Endothelial cell of umbilical vein (primary cell): Measurements from ENCODE around the gene INPP5A. TPM values are rescaled to one million over a fixed set of nuclear protein-coding genes. Genes with fewer than 3 reads are reported as not detected.

Experiments
- BruUV-seq: library from RNA; stranded (reverse); fragments of 400-500 nt; replicated peaks from 2 replicates; lab custom pipeline; 2021; lab: Mats Ljungman, UMichigan
- CTCF ChIA-PET: fragments of 300-600, 350-600 bp; sonication (Branson Sonifier 250); formaldehyde crosslinking; loops from one replicate; lab custom pipeline; 2021; ENCODE audit warnings: antibody characterized with exemption, inconsistent platforms; lab: Charles Lee
- POLR2A ChIA-PET: fragments of 300-600, 350-600 bp; sonication (Branson Sonifier 250); formaldehyde crosslinking; loops from one replicate; lab custom pipeline; 2021; ENCODE audit warnings: antibody characterized with exemption, inconsistent platforms; lab: Charles Lee
- DNase-seq: peaks from one replicate; pipeline ENCODE4 v3.0.0-alpha.2; 2011; ENCODE audit warnings: low read depth, low spot score
- FAIRE-seq: peaks from 2 replicates; lab custom pipeline; 2011; peaks lifted over from hg19 to GRCh38; lab: Jason Lieb, UNC
- H2AFZ ChIP-seq: 2 replicates; pipeline ENCODE4 v1.6.0; 2012; ENCODE audit warnings: low read depth, low read length, control low read depth, inconsistent platforms
- H3K27ac ChIP-seq: 2 replicates; pipeline ENCODE4 v1.5.1; 2011; ENCODE audit warnings: low read depth, mild to moderate bottlenecking, control low read depth, low read length, moderate library complexity; ENCODE audit not compliant: insufficient read depth
- H3K27me3 ChIP-seq, 2 experiments: 2 replicates each; pipeline versions ENCODE4 v1.6.0 to v1.6.1; 2011; ENCODE audit warnings: low read length in 2 of 2, mixed read lengths in 1 of 2; ENCODE audit not compliant: control insufficient read depth in 2 of 2, insufficient read depth in 2 of 2
- H3K36me3 ChIP-seq, 2 experiments: 2 replicates in 1 of 2; 3 replicates in 1 of 2; pipeline ENCODE4 v1.5.1; 2011; ENCODE audit warnings: low read length in 2 of 2, mild to moderate bottlenecking in 1 of 2, moderate library complexity in 1 of 2; ENCODE audit not compliant: control insufficient read depth in 2 of 2, insufficient read depth in 2 of 2; ENCODE audit errors: extremely low read depth in 1 of 2
- H3K4me1 ChIP-seq: 3 replicates; pipeline ENCODE4 v1.5.1; 2011; ENCODE audit warnings: mild to moderate bottlenecking, low read length; ENCODE audit not compliant: control insufficient read depth, insufficient read depth; ENCODE audit errors: extremely low read depth
- H3K4me2 ChIP-seq: 2 replicates; pipeline ENCODE4 v1.6.1; 2011; ENCODE audit warnings: low read length, control low read depth, mixed read lengths; ENCODE audit not compliant: insufficient read depth
- H3K4me3 ChIP-seq, 3 experiments: fragments of 200-600 bp in 1 of 3; sonication (generic), shearing (Covaris generic) in 1 of 3; replicated peaks in 1 of 3; 2 replicates each; pipeline ENCODE4 v1.5.1; 2011 to 2016; ENCODE audit warnings: control low read depth in 3 of 3, low read length in 3 of 3, mild to moderate bottlenecking in 2 of 3, inconsistent platforms in 1 of 3, low read depth in 1 of 3, moderate library complexity in 1 of 3; ENCODE audit not compliant: insufficient read depth in 1 of 3
- H3K79me2 ChIP-seq: 2 replicates; pipeline ENCODE4 v1.6.0; 2012; ENCODE audit warnings: low read length, inconsistent platforms; ENCODE audit not compliant: control insufficient read depth, insufficient read depth
- H3K9ac ChIP-seq: replicated peaks from 2 replicates; pipeline ENCODE3; 2011; ENCODE audit warnings: low read length, control low read depth; ENCODE audit not compliant: insufficient read depth; ENCODE audit errors: extremely low read depth
- H3K9me1 ChIP-seq: replicated peaks from 3 replicates; pipeline ENCODE4 v1.6.0; 2011; ENCODE audit warnings: mild to moderate bottlenecking, low read length; ENCODE audit not compliant: control insufficient read depth, insufficient read depth; ENCODE audit errors: extremely low read depth
- H3K9me3 ChIP-seq: replicated peaks from 2 replicates; pipeline ENCODE4 v1.5.1; 2012; ENCODE audit warnings: low read length, inconsistent platforms; ENCODE audit not compliant: control insufficient read depth, insufficient read depth
- H4K20me1 ChIP-seq: replicated peaks from 2 replicates; pipeline ENCODE3; 2011; ENCODE audit warnings: mild to moderate bottlenecking, low read length; ENCODE audit not compliant: control insufficient read depth, insufficient read depth; ENCODE audit errors: extremely low read depth
- EZH2 ChIP-seq: IDR thresholded peaks from 2 replicates; pipeline ENCODE4 v1.6.1; 2012; ENCODE audit warnings: borderline replicate concordance, low read depth, mild to moderate bottlenecking, moderate library complexity, low read length, inconsistent platforms; ENCODE audit not compliant: severe bottlenecking
- FOS ChIP-seq: IDR thresholded peaks from 2 replicates; pipeline ENCODE4 v1.6.1; 2011; ENCODE audit warnings: mild to moderate bottlenecking, low read length, moderate library complexity, borderline replicate concordance; ENCODE audit not compliant: insufficient read depth
- GATA2 ChIP-seq: IDR thresholded peaks from 2 replicates; pipeline ENCODE4 v1.7.0; 2011; ENCODE audit warnings: low read depth, mild to moderate bottlenecking, moderate library complexity, mixed read lengths, low read length; ENCODE audit not compliant: insufficient read length, insufficient read depth
- JUN ChIP-seq: IDR thresholded peaks from 2 replicates; pipeline ENCODE4 v1.6.1; 2011; ENCODE audit warnings: borderline replicate concordance, low read depth; ENCODE audit not compliant: insufficient read length, insufficient read depth
- MYC ChIP-seq: IDR thresholded peaks from one replicate; pipeline ENCODE4 v1.6.1; 2011; ENCODE audit warnings: mild to moderate bottlenecking, low read depth, low read length
- POLR2A ChIP-seq: IDR thresholded peaks from 2 replicates; pipeline ENCODE4 v1.6.1; 2012; ENCODE audit warnings: low read depth, mild to moderate bottlenecking, control low read depth, low read length
- POLR2AphosphoS5 ChIP-seq: IDR thresholded peaks from 2 replicates; pipeline ENCODE4 v1.6.1; 2012; ENCODE audit warnings: low read depth, mild to moderate bottlenecking, control low read depth, low read length, moderate library complexity; ENCODE audit not compliant: insufficient read depth
- dilution Hi-C: fragments of 300-500 bp; cut with MboI; formaldehyde crosslinking; loops from one replicate; pipeline ENCODE4 v1.15.0; 2019; ENCODE audit warnings: low sequenced_read_pairs; ENCODE audit not compliant: extremely low pct_ligation_motif_present
- intact Hi-C: fragments of 100-400 bp; cut with micrococcal nuclease; formaldehyde crosslinking; loops from one replicate; pipeline ENCODE4 v1.10.0; 2022
- polyA plus RNA-seq, 4 experiments: library from polyadenylated mRNA; depleted of rRNA in 3 of 4; stranded (reverse) in 3 of 4; unstranded in 1 of 4; fragments of >200 nt; gene quantifications; 2 replicates each; pipeline versions ENCODE4 v1.2.1 to v1.2.3, GENCODE V29; 2011 to 2012; ENCODE audit warnings: missing spikeins in 1 of 4
- total RNA-seq: library from RNA; stranded (reverse); gene quantifications from 2 replicates; pipeline ENCODE4 v1.2.3, GENCODE V29; 2021
- TF ChIP-seq, protein P1 (sequence below): IDR thresholded peaks from 2 replicates; pipeline ENCODE4 v1.6.1; 2011; ENCODE audit not compliant: insufficient read depth, insufficient read length
- TF ChIP-seq, protein P2 (sequence below), 2 donors: IDR thresholded peaks; 1 replicate in 1 of 2; 2 replicates in 1 of 2; pipeline ENCODE4 v1.5.1; 2011; ENCODE audit warnings: low read length in 2 of 2, mild to moderate bottlenecking in 2 of 2, moderate library complexity in 2 of 2, control low read depth in 1 of 2, inconsistent platforms in 1 of 2, low read depth in 1 of 2; ENCODE audit not compliant: insufficient read depth in 1 of 2; ENCODE audit errors: extremely low read depth in 1 of 2

Gene INPP5A
- total and polyA plus RNA-seq, 2 donors (not counting 3 experiments of a cell fraction or from before 2014, with no cell fraction given), result 22.9 to 33.2 TPM

GRCh38 chr10:132535065-132535651, 2.4 kb upstream of the INPP5A start:
- Histone ChIP-seq H3K9me3 (no peaks in the 10 kb centered on the region), H3K79me2 (peaks cover 10% of the 10 kb centered on the region), H3K27me3 (peaks cover 0 to under 1% of the 10 kb centered on the region in 2 experiments), H4K20me1 (no peaks in the 10 kb centered on the region), H3K27ac (no peak overlapping the region), H2AFZ (no peak overlapping the region), H3K9me1 (no peaks in the 10 kb centered on the region), H3K36me3 (no peaks in the 10 kb centered on the region), H3K4me1 (peaks cover 26% of the 10 kb centered on the region), H3K4me3 (no peak overlapping the region), H3K9ac (no peak overlapping the region), H3K4me2 (no peak overlapping the region)
- intact Hi-C loops (no loop called here), dilution Hi-C loops (no loop called here)
- ChIA-PET POLR2A (no interaction called here), CTCF (no interaction called here)
- BruUV-seq, result no TSS peak
- DNase-seq (no peak), FAIRE-seq (no peak)
- TF ChIP-seq MYC, result no peak
- TF ChIP-seq, protein P1, sequence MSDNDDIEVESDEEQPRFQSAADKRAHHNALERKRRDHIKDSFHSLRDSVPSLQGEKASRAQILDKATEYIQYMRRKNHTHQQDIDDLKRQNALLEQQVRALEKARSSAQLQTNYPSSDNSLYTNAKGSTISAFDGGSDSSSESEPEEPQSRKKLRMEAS, result peak; percentile 37

DNA sequence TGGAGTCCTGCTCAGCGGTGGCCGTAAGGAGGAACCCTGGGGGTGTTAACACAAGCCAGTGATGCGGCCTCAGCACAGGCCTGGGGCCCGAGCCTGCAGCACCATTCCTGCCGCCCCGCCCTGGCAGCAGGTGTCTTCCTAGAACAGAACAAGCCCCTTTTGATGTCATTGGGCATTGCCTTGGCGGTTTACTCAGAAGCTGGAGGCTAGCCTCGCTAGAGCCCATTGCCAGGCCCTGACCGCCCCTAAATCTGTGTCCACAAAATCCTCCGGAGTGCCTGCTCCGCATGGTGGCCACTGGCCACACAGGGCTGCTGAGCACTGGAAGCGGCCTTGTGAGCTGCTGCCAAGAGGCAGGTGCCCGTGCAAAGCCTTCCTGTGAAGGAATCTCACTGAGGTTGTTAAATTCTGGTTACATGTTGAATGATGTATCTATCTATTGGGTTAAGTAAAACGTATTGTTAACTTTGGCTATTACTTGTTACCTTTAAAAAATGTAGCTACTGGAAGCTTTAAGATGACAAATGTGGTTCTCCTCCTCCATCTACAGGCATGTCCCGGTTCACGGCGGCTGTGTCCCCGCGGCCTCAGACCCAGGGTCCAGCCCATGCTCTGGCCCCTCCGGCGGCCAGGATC, 1.2 kb upstream of the INPP5A start:
- Histone ChIP-seq H3K4me2 (peak overlapping the region; percentile 75), H3K9me1 (no peaks in the 10 kb centered on the region), H3K27ac (peak overlapping the region; percentile 71), H4K20me1 (no peaks in the 10 kb centered on the region), H2AFZ (peak overlapping the region; percentile 86), H3K79me2 (peaks cover 20% of the 10 kb centered on the region), H3K27me3 (no peaks in the 10 kb centered on the region), H3K36me3 (no peaks in the 10 kb centered on the region), H3K9ac (peak overlapping the region; percentile 59), H3K4me3 (peak overlapping the region; percentile 43 to 58 (median 45)), H3K4me1 (peaks cover 33% of the 10 kb centered on the region), H3K9me3 (no peaks in the 10 kb centered on the region)
- TF ChIP-seq JUN (no peak), EZH2 (no peak), POLR2AphosphoS5 (no peak), FOS (no peak), POLR2A (no peak), GATA2 (no peak), MYC (no peak)
- TF ChIP-seq, protein P2, sequence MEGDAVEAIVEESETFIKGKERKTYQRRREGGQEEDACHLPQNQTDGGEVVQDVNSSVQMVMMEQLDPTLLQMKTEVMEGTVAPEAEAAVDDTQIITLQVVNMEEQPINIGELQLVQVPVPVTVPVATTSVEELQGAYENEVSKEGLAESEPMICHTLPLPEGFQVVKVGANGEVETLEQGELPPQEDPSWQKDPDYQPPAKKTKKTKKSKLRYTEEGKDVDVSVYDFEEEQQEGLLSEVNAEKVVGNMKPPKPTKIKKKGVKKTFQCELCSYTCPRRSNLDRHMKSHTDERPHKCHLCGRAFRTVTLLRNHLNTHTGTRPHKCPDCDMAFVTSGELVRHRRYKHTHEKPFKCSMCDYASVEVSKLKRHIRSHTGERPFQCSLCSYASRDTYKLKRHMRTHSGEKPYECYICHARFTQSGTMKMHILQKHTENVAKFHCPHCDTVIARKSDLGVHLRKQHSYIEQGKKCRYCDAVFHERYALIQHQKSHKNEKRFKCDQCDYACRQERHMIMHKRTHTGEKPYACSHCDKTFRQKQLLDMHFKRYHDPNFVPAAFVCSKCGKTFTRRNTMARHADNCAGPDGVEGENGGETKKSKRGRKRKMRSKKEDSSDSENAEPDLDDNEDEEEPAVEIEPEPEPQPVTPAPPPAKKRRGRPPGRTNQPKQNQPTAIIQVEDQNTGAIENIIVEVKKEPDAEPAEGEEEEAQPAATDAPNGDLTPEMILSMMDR (IDR thresholded peaks at IDR 0.05; ENCODE audit: extremely low read depth in 1 of 2, insufficient read depth in 1 of 2, low read depth in 1 of 2, low read length in 2 of 2), result no peak
- TF ChIP-seq, protein P1, result no peak
- ChIA-PET CTCF (interaction anchor here (0.6 kb wide), 1 partner anchor 76 kb away, joined by 3 read pairs; no protein-coding TSS in a partner anchor), POLR2A (interaction anchor here (0.6 kb wide), 1 partner anchor 143 kb away, joined by 3 read pairs; no protein-coding TSS in a partner anchor)
- DNase-seq (no peak), FAIRE-seq (peak; percentile 18)
- BruUV-seq, result TSS peak; percentile 22
- intact Hi-C loops, result loop anchor here (2.0 kb wide), 3 partner anchors 36 to 140 kb away; partner anchors contain the start of gene PWWP2B
- dilution Hi-C loops, result no loop called here
